ENCODE results near the gene ZSCAN5A. TPM values are rescaled to one million over a fixed set of nuclear protein-coding genes. Genes with fewer than 3 reads are reported as not detected.
"Not testable (repeated sequence)": the region's sequence is repeated elsewhere in the genome, so short reads cannot be mapped to it uniquely, and the experiment has no call there.

Gene ZSCAN5A
- polyA plus RNA-seq (2013, experiment 1 of 2; ENCODE audit: insufficient read length): 3.2 TPM
- 2.9 TPM for polyA plus RNA-seq (2013, experiment 2 of 2; ENCODE audit: insufficient read length)

- DNase-seq: peak; percentile 93
Observed at GRCh38 chr19:56314381-56315076, at the start of gene ZSCAN5A. ZSCAN5A (minus strand) TSS chr19:56314839; CDS start chr19:56225046, 89,793 bp downstream.

GRCh38 chr19:56360841-56361240 lies 46.2 kb upstream of the ZSCAN5A start:
- no peak for DNase-seq

DNA sequence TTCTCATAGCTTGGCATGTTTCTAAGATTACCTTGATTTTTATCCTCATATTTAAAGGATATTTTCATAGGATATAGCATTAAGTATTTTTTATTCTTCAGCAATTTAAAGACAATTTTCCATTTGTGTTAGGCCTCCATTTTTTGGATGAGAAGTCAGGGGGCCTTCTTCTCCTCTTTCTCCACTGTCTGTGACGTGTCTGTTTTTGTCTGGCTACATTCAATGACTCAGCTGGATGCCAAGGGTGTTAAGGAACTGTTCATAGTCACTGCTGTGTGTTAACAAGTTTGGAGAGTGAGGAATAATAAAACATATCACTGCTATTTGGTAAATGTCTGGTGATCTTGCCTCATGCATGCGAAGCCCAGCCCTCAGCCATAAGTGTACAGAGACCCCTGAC lies 42.3 kb upstream of the ZSCAN5A start:
- DNase-seq: no peak

DNA sequence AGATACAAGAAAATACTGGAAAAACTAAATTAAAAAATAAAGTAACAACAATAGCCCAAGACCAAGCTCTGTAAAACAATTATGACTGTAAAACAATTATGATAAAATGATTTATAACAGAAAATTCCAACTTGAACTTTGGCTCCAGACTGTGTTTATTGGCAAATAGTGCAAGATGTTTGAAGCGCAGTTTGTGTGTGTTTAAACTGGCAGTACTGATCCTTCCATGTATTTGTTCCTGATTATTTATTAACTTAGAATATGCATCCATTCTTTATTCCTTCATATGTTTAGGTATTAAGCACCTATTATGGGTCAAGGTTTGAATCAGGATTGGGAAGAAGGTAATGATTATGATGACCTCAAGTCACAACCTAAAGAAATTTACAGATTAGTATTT lies 40.9 kb upstream of the ZSCAN5A start:
- no peak for DNase-seq

GRCh38 chr19:56351208-56351607 lies 36.6 kb upstream of the ZSCAN5A start:
- no peak for DNase-seq

- peak; percentile 54 for DNase-seq
Observed at GRCh38 chr19:56350416-56351045, 35.9 kb upstream of the ZSCAN5A start.

DNA sequence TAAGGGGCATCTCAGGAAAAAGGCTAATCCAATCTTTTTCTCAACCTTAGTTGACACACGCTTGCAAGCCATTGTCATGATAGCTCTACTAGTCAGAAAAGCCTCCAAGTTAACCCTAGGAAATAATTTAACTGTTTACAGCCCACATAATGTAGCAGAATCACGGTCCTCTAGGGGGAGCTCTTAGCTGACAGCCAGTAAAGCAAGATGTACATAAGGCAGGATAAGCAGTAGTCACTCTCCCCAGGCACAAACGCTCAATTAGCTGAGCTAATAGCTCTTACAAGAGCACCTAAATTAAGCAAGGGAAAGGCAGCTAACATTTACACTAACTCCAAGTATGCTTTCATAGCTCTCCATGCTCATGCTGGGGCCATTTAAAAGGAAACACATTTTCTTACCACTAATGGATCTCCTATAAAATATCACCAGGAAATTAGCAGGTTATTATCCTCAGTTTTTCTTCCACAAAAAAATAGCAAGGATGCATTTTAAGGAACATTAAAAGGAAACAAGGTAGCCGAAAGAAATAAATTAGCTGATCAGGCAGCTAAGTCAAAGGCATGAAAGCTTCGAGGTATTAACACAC lies 33.7 kb upstream of the ZSCAN5A start:
- peak; percentile 7 for DNase-seq

GRCh38 chr19:56347163-56347778 lies 32.6 kb upstream of the ZSCAN5A start:
- DNase-seq: no peak

GRCh38 chr19:56341948-56342347 lies 27.3 kb upstream of the ZSCAN5A start:
- DNase-seq: no peak

DNA sequence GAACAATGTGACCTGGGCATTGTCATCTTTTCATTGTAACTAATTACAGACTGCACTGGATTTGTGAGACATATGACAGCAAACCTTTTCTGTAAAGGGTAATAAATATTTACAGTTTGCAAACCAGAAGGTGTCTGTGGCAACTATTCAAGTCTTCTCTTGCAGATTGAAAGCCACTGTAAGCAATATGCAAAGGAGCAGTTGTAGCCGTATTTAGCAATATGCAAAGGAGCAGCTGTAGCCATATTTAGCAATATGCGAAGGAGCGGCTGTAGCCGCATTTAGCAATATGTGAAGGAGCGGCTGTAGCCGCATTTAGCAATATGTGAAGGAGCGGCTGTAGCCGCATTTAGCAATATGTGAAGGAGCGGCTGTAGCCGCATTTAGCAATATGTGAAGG lies 24.4 kb upstream of the ZSCAN5A start:
- not testable (repeated sequence) for DNase-seq

GRCh38 chr19:56337077-56337476 lies 22.4 kb upstream of the ZSCAN5A start:
- DNase-seq: not testable (repeated sequence)

- DNase-seq: not testable (repeated sequence)
Observed at GRCh38 chr19:56335371-56335770, 20.7 kb upstream of the ZSCAN5A start.

DNA sequence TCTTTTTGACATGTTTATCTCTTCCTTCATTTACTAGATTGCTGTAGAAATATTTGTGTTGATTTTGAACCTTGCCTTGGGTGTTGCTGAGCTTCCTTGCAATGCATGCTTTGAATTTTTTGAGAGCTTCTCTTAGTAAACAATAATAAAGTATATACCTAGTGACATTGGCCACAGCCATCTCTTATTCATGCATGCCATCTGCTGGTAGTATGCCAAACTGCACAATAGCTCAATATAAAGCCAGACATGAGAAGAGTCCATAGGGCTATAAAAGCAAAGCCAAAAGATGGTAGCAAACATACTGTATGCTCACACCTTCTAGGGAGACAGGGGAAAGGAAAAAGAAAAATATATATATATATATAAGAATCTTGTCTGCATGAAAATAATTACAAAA lies 18.9 kb upstream of the ZSCAN5A start:
- DNase-seq: peak; percentile 51

DNA sequence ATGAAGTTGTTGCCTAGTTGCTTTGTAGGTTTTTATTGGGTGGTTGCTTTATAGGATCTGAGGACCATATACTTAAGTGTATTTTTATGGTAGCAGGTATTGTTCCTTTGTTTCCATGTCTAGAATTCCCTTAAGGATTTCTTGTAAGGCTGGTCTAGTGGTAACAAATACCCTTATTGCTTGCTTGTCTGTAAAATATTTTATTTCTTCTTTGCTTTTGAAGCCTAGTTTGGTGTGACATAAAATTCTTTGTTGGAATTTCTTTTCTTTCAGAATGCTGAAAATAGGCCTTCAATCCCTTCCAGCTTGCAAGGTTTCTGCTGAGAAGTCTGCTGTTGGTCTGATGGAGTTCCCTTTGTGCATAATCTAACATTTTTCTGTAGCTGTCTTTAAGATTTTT lies 18.1 kb upstream of the ZSCAN5A start:
- no peak for DNase-seq

- DNase-seq: no peak
Observed at GRCh38 chr19:56324436-56324835, 9.8 kb upstream of the ZSCAN5A start.

DNA sequence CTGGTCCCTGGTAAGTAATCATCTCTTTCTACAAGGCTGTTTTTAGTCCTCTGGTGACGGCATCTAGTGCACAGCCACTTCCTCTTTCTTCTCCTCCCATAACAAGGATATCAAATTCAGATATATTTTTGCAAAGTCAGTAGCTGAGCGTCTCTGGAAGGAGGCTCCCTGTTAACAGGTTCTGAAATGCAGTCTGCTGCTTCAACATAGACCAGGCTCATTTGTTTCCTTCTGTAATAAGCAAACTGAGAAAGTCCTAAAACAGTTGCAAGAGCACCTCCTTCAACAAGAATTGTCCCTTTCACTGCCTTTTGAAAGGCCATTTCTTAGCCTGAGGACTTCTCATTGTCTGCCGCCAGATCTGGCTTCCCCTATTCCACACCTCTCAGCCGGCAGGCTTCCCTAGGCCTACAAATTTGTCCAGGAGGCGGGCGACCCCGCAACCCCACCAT lies 7.4 kb upstream of the ZSCAN5A start:
- no peak for DNase-seq

DNA sequence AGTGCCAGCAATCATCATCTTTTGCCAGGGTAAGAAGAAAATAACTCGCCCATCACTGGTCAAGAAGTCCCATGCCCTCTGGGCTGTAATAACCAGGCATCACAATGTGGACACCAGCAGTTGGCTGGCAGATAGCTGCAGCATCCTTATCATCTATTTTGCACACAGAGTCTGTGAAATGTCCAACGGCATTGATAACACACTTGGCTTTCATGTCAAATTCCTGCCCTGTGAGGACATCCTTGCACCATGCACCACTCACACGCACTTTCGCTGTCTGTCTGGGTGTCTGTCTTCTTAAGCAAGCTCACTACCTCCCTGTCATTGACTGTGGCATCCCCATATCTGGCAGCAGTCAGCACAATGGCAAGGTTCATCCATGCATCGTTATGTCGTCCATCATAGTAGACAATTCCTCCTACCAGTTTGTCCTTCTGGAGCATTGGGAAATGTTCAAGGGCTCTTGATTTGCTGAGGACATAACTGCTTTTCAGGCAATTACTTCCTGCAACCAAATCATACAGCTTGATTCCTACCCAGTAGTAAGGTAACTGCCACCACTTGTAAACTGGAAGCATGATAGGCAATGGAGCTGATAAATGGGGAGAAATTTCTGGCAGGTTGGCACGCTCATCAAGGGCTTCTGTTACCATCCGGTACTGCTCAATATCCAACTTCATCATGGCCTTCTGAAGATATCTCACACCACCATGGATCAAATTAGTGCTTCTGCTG lies 6.8 kb upstream of the ZSCAN5A start:
- no peak for DNase-seq

DNA sequence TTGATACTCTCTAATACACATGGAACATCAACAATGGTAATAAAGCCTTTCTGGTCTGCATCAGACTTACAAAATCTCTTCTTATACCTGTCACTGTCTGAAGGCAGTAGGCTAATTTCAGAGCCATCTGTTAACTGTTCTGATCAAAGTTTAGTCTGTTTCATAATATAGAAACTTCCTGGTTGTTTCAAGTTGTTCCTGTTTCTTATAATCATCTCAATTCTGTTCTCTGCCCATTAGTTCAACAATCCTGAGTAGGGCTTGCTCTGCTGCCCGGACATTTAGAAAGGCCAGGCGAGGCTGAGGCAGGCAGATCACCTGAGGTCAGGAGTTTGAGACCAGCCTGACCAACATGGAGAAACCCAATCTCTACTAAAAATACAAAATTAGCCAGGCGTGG lies 5.4 kb upstream of the ZSCAN5A start:
- DNase-seq: no peak

DNA sequence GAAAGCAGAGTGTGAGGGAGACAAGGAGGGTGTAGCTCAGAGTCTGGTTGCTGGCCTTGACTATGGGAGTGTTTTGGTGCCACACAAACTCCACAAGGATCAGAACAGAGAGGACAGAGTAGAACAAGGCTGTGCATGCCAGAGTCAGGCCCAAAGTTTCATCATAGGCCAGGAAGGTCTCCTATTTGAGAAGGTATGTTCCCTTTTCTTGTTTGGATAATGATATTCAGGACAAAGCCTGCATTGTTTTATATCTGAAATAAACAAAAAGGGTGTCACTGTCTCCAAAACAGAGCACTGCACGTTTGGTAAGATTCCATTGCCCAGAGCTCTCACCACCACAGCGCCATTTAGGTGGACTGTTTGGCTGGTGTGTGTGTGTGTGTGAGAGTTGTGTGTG lies 3.1 kb upstream of the ZSCAN5A start:
- no peak for DNase-seq

- no peak for DNase-seq
Observed at GRCh38 chr19:56316728-56317127, 2.1 kb upstream of the ZSCAN5A start.

DNA sequence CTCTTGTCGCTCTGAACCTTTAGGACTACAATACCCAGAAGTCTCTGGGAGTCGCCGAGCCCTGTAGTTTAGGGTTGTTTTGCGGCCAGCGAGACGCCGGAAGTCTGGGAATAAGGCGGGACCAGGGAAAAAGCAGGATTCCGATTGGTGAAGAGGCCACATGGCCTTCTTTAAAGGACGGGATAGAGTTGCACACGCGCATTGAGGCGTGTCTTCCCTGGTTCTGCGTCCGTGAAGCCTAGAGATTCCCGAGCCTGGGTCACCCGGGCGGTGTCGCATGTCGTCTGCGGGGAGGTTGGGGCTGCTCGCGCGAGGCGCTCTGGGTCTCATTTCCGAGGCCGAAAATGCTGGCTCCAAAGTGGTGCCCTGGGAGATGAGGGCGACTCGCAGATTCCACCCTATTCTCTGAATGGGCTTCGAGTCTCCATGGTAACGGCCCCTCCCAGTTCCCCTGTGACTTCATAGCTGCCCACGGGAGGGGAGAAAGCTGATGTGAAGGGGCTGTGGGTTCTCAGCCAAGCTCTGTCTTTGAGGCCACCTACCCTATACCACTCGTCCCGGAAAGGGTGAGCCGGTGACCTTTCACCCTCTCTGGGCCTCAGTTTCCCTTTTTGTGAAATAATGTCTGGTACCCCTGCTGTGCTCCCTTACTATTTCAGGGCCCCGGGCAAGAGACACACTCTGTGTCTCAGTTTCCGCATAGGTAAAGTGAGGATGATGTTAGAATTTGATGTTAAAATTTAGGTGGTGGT lies 614 bp upstream of the ZSCAN5A start:
- DNase-seq: peak; percentile 99

- no peak for DNase-seq
Observed at GRCh38 chr19:56314018-56314380, 640 bp downstream of the ZSCAN5A start.

Measured in fibroblast of skin of back (primary cell).